ENCODE measurements around the gene MAGI2.

The MAGI2 gene

DNA sequence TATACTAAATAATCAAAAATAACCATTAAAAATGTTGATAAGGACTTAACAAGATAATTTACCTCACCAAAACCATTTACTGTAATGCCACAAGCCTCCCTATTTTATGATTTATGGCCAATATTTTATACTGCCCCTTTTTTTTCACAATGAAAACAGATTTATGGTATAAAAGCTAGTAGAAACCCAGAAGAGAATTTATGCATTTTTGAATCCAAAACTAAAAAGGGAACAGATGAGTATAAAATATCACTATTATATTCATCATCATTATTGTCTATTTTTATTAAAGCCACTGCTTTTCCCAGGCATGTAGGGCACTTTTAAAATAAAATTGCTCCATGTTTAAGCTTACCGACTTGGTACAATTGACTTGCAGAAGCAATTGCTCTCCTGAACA lies 1229.9 kb downstream of the MAGI2 start:
- no peak for DNase-seq (ENCODE audit: low spot score)

GRCh38 chr7:78222001-78222751 lies 1231.3 kb downstream of the MAGI2 start:
- no peak for DNase-seq (ENCODE audit: low spot score)

DNA sequence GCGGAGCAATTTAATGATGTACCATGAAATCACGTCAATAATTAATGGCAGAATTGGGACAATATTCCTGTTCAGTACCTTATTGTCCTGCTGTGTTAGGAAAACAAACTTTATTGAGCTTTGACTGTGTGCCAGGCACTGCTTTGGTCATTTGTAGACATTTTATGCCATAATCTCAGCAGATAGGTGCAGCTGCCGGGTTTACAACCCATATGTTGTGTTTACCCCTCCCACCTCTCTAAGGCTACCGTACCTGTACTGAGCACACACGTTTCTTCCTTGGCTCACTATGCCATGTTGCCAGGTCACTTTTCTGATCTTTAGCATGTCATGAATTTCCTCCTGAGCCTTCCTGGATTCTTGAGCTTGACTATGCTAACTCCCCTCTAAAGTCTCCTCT lies 1232.7 kb downstream of the MAGI2 start:
- no peak for DNase-seq (ENCODE audit: low spot score)

- no peak for DNase-seq (ENCODE audit: low spot score)
Observed at GRCh38 chr7:78218876-78219275, 1234.6 kb downstream of the MAGI2 start.

DNA sequence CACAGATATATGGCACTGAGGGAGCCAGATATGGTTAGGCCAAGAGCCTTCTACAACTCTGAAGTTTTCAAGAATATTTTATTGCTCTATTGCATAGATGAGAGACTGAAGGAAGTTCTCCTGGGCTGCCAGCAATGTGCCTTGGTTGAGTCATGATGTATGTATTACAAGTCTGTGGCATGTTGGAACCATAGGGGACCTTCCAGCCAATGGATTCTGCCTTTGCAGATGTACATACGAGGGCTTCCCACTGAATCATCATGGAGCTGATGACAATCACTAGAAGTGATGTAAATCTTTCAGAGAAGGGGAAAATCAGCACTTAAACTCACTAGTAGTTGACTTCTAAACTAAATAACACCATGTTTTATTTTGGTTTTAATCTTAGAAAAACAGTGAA lies 1235.4 kb downstream of the MAGI2 start:
- no peak for DNase-seq (ENCODE audit: low spot score)

DNA sequence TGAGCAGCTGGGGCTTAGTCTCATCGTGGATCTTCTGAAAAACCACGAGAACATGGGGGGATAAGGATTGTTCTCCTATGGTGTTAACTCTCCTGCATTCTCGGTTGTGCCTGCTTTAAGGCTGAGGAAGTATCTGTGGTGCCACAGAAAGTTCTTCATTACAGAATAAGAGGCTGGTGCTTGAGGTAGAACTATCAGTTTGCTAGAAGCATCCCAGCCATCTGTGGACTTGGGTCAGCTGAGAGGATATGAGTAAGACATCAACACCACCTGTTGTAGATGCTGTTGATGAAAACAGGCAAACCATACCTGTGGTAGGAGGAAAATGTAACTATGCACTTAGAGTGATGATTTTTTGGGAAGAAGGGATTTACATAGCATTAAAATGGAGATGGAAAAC lies 1238.3 kb downstream of the MAGI2 start:
- no peak for DNase-seq (ENCODE audit: low spot score)

GRCh38 chr7:78213402-78213801 lies 1240.1 kb downstream of the MAGI2 start:
- no peak for DNase-seq (ENCODE audit: low spot score)

DNA sequence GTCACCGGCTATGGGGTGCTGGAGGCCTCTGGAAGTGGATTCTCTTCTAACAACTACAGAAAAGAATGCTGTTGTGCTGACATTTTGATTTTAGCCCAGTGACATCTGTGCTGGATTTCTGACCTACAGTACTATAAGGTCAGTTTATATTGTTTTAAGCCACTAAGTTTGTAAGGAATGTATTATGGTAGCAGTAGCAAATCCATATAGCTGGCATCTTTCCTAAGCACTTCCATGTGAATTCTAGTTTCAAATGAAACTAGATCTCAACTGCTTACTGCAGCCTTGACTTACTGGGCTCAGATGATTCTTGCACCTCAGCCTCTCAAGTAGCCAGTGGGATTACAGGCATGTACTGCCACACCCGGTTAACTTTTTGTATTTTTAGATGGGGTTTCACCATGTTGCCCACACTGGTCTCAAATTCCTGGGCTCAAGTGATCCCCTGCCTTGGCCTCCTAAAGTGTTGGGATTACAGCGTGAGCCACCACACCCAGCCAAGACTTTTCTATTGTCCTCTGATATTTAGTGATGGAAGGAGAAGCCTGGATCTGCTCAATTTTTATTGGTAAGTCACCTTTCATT lies 1240.9 kb downstream of the MAGI2 start:
- DNase-seq (ENCODE audit: low spot score) = no peak

DNA sequence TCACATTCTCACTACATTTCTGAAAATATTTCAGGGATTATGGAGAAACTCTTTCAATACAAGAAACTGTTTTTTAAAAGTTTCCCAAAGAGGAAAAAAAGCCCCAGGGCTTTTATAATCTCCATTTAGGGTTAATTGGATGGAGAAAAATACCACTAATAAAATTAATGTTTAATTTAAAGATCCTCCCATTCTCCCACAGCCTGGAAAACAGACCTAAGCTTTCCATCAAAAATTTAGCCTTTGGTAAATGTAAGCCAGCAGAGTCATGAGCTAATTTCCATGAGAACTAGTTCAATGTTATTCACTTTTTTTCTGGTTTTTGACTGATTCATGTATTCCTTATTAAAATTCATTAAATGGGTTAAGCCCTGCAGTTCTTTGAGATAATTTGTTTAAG lies 1246.2 kb downstream of the MAGI2 start:
- no peak for DNase-seq (ENCODE audit: low spot score)

GRCh38 chr7:78206769-78207168 lies 1246.7 kb downstream of the MAGI2 start:
- DNase-seq (ENCODE audit: low spot score) = no peak

GRCh38 chr7:78203042-78203720 lies 1250.3 kb downstream of the MAGI2 start:
- no peak for DNase-seq (ENCODE audit: low spot score)

DNA sequence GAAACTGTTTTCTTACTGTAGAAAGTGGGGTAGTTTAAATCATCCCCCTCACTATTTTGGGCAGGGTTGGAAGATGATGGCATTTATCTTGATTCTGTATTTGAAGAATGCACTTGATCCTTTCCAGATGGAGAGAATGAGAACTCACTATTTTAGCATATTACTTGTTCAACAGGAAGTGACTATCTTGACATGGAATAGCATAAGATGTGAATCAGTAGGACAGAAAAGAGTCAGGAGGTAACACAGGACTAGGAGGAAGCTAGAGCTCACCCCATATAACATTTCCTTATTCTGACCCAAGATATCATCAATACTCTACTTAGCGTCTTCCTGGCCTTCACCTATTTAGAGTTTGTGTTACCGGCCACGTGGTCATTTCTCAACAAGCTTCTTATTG lies 1254.7 kb downstream of the MAGI2 start:
- no peak for DNase-seq (ENCODE audit: low spot score)

DNA sequence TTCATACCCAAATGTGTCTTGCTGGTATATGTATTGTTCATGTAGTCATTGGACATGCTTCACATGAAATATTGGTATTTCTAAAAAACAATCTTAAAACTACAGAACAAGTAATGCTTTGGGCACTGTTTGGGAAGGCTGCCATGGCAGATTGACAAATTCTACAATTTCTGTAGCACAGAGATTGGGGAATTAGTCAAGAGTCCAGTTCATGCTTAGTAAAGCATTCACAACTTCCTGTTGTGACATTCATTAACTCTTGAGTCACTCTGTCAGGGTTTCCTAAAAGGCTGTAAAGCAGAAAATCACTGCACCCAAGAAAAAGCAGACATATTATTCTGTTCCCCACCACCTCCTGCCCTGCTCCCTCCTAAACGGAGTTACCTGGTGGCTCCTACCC lies 1256.0 kb downstream of the MAGI2 start:
- DNase-seq (ENCODE audit: low spot score) = no peak

- DNase-seq (ENCODE audit: low spot score) = no peak
Observed at GRCh38 chr7:78195281-78195680, 1258.2 kb downstream of the MAGI2 start.

- no peak for DNase-seq (ENCODE audit: low spot score)
Observed at GRCh38 chr7:78194611-78195010, 1258.9 kb downstream of the MAGI2 start.

GRCh38 chr7:78191475-78192079 lies 1261.9 kb downstream of the MAGI2 start:
- no peak for DNase-seq (ENCODE audit: low spot score)

- no peak for DNase-seq (ENCODE audit: low spot score)
Observed at GRCh38 chr7:78189762-78190161, 1263.7 kb downstream of the MAGI2 start.

DNA sequence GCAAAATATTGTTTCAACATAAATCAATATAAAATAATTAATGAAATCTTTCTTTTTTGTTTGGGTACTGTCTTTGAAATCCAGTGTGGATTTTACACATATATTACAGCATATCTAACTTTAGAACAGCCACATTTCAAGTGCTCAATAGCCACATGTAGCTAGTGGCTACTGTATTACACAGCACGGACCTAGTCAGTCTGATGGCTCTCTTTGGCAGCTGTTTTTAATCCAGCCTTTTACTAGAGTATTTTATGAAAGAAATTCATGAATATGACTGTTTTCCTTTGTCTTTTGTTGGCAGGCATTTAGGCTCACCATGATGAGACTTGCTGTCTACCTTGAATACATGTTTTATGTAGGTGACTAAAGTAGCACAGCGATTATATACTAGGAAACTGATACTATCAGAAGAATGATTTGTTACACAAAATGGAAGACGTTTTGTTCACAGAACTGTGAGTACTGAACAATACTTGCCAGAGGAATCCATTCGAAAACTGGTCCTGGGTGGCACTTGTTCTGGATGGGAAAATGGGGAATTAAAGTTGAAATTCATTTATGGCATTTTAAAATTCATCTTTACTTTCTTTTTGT lies 1268.2 kb downstream of the MAGI2 start:
- no peak for DNase-seq (ENCODE audit: low spot score)

GRCh38 chr7:78184299-78184698 lies 1269.2 kb downstream of the MAGI2 start:
- DNase-seq (ENCODE audit: low spot score) = no peak

DNA sequence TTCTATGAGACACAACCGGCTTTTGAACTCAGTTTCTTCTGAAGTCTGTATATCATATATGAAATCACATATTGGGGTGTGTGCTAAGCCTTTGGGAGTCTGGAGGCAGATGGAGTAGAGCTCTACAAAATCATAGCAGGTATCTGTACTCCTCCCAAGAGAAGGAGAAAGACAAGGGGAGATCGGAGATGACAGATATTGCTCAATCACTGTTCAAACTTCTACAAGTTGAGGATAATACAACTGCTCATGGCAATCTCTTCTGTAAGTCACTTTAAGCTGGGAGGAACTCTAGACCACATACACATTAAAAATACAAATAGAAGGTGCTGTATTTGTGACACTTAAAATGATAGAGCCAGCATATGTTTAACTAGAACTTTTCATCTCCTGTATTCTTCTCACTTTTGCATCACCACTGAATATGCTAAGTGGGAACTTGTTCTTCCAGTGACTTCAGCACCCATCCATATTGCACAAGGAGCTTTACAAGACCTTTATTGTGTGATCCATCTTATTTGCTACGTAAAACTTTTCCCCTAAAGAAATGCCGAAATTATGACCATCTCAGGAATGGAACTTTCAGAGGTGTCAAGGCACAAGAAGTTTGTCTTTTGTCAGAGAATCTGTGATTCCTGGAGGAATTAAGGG lies 1273.5 kb downstream of the MAGI2 start:
- no peak for DNase-seq (ENCODE audit: low spot score)

DNA sequence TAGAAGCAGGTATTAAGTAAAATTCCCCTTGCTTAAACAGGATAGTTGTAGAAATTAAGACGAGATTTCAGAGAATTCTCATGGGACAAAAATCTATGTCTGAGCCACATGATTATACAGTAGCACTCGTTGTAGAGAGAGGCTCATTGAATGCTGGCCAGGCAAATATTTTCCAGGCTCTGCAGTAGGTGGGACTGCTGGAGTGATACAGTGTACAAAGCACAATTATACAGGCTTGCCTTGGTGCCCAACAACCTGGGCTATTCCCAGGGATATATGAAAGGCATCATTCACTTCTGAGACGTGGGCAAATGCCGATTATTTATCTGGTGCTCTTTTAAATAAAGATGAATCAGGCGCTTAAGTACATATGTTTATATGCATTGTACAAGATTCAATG lies 1274.3 kb downstream of the MAGI2 start:
- no peak for DNase-seq (ENCODE audit: low spot score)

DNA sequence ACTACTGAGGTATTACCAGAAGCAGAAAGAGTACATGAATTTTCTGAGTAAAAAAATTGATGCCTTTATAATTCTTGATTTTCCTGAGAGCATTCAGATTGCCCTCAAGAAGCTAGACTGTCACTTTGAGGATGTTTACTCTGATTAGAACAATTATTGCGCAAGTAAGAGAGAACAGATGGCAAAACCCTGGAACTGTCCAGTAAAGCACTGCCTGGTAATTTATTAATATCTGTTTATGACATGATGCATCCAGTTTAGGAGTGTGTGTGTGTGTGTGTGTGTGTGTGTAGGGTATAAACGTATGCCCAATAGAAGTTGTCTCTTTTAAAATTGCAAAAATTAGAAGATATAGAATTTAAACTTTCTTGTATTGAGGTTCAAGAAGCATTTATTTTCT lies 1275.1 kb downstream of the MAGI2 start:
- DNase-seq (ENCODE audit: low spot score) = no peak

All from CD4-positive, alpha-beta T cell treated with Interleukin-15 for 4 hours (primary cell).